Fibroblast of lung (primary cell): Measurements from ENCODE around the gene FAM149B1. TPM values are rescaled to one million over a fixed set of nuclear protein-coding genes. Genes with fewer than 3 reads are reported as not detected.

ENCODE experiments used
- DNase-seq, 2 donors: peaks; one replicate each; pipeline versions ENCODE4 v3.0.0 to v3.0.0-alpha.2; 2010; ENCODE audit warnings: low read depth in 2 of 2
- H2AFZ ChIP-seq: 2 replicates; pipeline ENCODE4 v1.5.1; 2012; ENCODE audit warnings: low read length, control low read depth, inconsistent platforms
- H3K27ac ChIP-seq: 2 replicates; pipeline ENCODE4 v1.5.1; 2011; ENCODE audit warnings: low read length, control low read depth; ENCODE audit not compliant: insufficient read depth
- H3K27me3 ChIP-seq: 2 replicates; pipeline ENCODE4 v1.5.1; 2011; ENCODE audit warnings: mild to moderate bottlenecking, low read length; ENCODE audit not compliant: control insufficient read depth, insufficient read depth
- H3K36me3 ChIP-seq: 2 replicates; pipeline ENCODE4 v1.5.1; 2011; ENCODE audit warnings: low read length; ENCODE audit not compliant: control insufficient read depth, insufficient read depth
- H3K4me1 ChIP-seq: 2 replicates; pipeline ENCODE4 v1.5.1; 2011; ENCODE audit warnings: low read length; ENCODE audit not compliant: control insufficient read depth, insufficient read depth; ENCODE audit errors: extremely low read depth
- H3K4me2 ChIP-seq: 2 replicates; pipeline ENCODE4 v1.5.1; 2011; ENCODE audit warnings: low read length, control low read depth; ENCODE audit not compliant: insufficient read depth; ENCODE audit errors: extremely low read depth
- H3K4me3 ChIP-seq, 4 experiments: fragments of 200-600 bp in 1 of 4; sonication (generic) in 1 of 4; replicated peaks in 1 of 4; 2 replicates each; pipeline ENCODE4 v1.5.1; 2011 to 2016; ENCODE audit warnings: low read length in 4 of 4, low read depth in 3 of 4, mild to moderate bottlenecking in 3 of 4, control low read depth in 2 of 4, inconsistent platforms in 1 of 4, mixed read lengths in 1 of 4; ENCODE audit not compliant: insufficient read depth in 1 of 4; ENCODE audit errors: control extremely low read depth in 1 of 4
- H3K79me2 ChIP-seq: 2 replicates; pipeline ENCODE4 v1.5.1; 2012; ENCODE audit warnings: mild to moderate bottlenecking, low read length, inconsistent platforms; ENCODE audit not compliant: control insufficient read depth, insufficient read depth
- H3K9ac ChIP-seq: 2 replicates; pipeline ENCODE4 v1.5.1; 2011; ENCODE audit warnings: mild to moderate bottlenecking, low read length, control low read depth; ENCODE audit not compliant: insufficient read depth
- H3K9me3 ChIP-seq: 2 replicates; pipeline ENCODE4 v1.5.1; 2012; ENCODE audit warnings: low read depth, low read length; ENCODE audit not compliant: control insufficient read depth, insufficient read depth
- H4K20me1 ChIP-seq: 2 replicates; pipeline ENCODE4 v1.5.1; 2011; ENCODE audit warnings: low read length; ENCODE audit not compliant: control insufficient read depth, insufficient read depth; ENCODE audit errors: extremely low read depth
- EZH2 ChIP-seq: IDR thresholded peaks from 2 replicates; pipeline ENCODE4 v1.5.1; 2012; ENCODE audit warnings: low read length, control low read depth, mild to moderate bottlenecking; ENCODE audit errors: missing control alignments
- polyA plus RNA-seq, 2 donors: library from polyadenylated mRNA; depleted of rRNA in 1 of 2; stranded (reverse) in 1 of 2; unstranded in 1 of 2; fragments of >200 nt; gene quantifications; 2 replicates each; pipeline ENCODE4 v1.2.1, GENCODE V29; 2011 to 2012; ENCODE audit warnings: missing spikeins in 1 of 2
- total RNA-seq: library from RNA; depleted of rRNA; stranded (reverse); fragments of >200 nt; gene quantifications from 2 replicates; pipeline ENCODE4 v1.2.1, GENCODE V29; 2014
- TF ChIP-seq, protein P1 (sequence below), 2 donors: IDR thresholded peaks in 1 of 2; conservative IDR thresholded peaks in 1 of 2; 1 replicate in 1 of 2; 2 replicates in 1 of 2; pipeline ENCODE4 v1.5.1; 2011 to 2012; ENCODE audit warnings: low read length in 2 of 2, control low read depth in 1 of 2, inconsistent platforms in 1 of 2, low read depth in 1 of 2, mild to moderate bottlenecking in 1 of 2

Gene FAM149B1
- total and polyA plus RNA-seq, 2 donors (not counting 1 experiment from before 2014, with no cell fraction given) = 38.9 to 44.9 TPM

GRCh38 chr10:73263693-73264347 is 95.9 kb downstream of the FAM149B1 start:
- Histone ChIP-seq H3K4me3 (no peak overlapping the region), H3K79me2 (no peaks in the 10 kb centered on the region), H3K36me3 (no peaks in the 10 kb centered on the region), H3K27me3 (no peaks in the 10 kb centered on the region), H3K27ac (no peak overlapping the region), H4K20me1 (no peaks in the 10 kb centered on the region), H3K4me1 (no peaks in the 10 kb centered on the region), H3K9ac (no peak overlapping the region), H3K9me3 (no peaks in the 10 kb centered on the region), H3K4me2 (no peak overlapping the region), H2AFZ (no peak overlapping the region)
- TF ChIP-seq, protein P1, sequence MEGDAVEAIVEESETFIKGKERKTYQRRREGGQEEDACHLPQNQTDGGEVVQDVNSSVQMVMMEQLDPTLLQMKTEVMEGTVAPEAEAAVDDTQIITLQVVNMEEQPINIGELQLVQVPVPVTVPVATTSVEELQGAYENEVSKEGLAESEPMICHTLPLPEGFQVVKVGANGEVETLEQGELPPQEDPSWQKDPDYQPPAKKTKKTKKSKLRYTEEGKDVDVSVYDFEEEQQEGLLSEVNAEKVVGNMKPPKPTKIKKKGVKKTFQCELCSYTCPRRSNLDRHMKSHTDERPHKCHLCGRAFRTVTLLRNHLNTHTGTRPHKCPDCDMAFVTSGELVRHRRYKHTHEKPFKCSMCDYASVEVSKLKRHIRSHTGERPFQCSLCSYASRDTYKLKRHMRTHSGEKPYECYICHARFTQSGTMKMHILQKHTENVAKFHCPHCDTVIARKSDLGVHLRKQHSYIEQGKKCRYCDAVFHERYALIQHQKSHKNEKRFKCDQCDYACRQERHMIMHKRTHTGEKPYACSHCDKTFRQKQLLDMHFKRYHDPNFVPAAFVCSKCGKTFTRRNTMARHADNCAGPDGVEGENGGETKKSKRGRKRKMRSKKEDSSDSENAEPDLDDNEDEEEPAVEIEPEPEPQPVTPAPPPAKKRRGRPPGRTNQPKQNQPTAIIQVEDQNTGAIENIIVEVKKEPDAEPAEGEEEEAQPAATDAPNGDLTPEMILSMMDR (conservative IDR thresholded peaks at IDR 0.05 in 1 of 2, IDR thresholded peaks at IDR 0.05 in 1 of 2; ENCODE audit: low read depth in 1 of 2, low read length in 2 of 2) = peak; percentile 48 to 60
- no peak for TF ChIP-seq EZH2
- DNase-seq = peak; percentile 19 to 56

- no peaks in the 10 kb centered on the region for H3K4me1 ChIP-seq
- H3K4me2 ChIP-seq = no peak overlapping the region
- H3K36me3 ChIP-seq = no peaks in the 10 kb centered on the region
- no peak overlapping the region for H2AFZ ChIP-seq
- no peaks in the 10 kb centered on the region for H3K9me3 ChIP-seq
- no peaks in the 10 kb centered on the region for H3K79me2 ChIP-seq
- no peaks in the 10 kb centered on the region for H4K20me1 ChIP-seq
- H3K27ac ChIP-seq = no peak overlapping the region
- no peak overlapping the region for H3K4me3 ChIP-seq
- no peaks in the 10 kb centered on the region for H3K27me3 ChIP-seq
- no peak for DNase-seq
- no peak for TF ChIP-seq EZH2
- TF ChIP-seq, protein P1 (conservative IDR thresholded peaks at IDR 0.05 in 1 of 2, IDR thresholded peaks at IDR 0.05 in 1 of 2; ENCODE audit: low read depth in 1 of 2, low read length in 2 of 2) = no peak
- no peak overlapping the region for H3K9ac ChIP-seq
Measured at GRCh38 chr10:73264423-73264822, 96.5 kb downstream of the FAM149B1 start.

- no peaks in the 10 kb centered on the region for H4K20me1 ChIP-seq
- no peak for DNase-seq
- no peak overlapping the region for H3K4me3 ChIP-seq
- TF ChIP-seq EZH2 = no peak
- TF ChIP-seq, protein P1 (conservative IDR thresholded peaks at IDR 0.05 in 1 of 2, IDR thresholded peaks at IDR 0.05 in 1 of 2; ENCODE audit: low read depth in 1 of 2, low read length in 2 of 2) = no peak
- no peaks in the 10 kb centered on the region for H3K36me3 ChIP-seq
- no peak overlapping the region for H3K9ac ChIP-seq
- no peak overlapping the region for H3K27ac ChIP-seq
- H3K4me1 ChIP-seq = no peaks in the 10 kb centered on the region
- H3K4me2 ChIP-seq = no peak overlapping the region
- H3K27me3 ChIP-seq = no peaks in the 10 kb centered on the region
- H3K9me3 ChIP-seq = no peaks in the 10 kb centered on the region
- H2AFZ ChIP-seq = no peak overlapping the region
- H3K79me2 ChIP-seq = no peaks in the 10 kb centered on the region
Measured at GRCh38 chr10:73281097-73281496, 113.2 kb downstream of the FAM149B1 start.
